HG03280 (cell line): ENCODE results near the gene IL22RA1.

Experiments
- ATAC-seq: cut with Tn5 transposase; IDR thresholded peaks from one replicate; pipeline ENCODE4 v1.9.1; 2021; ENCODE audit warnings: mild to moderate bottlenecking, moderate library complexity; ENCODE audit not compliant: unreplicated experiment

Gene IL22RA1

GRCh38 chr1:24100945-24101737, 41.8 kb downstream of the IL22RA1 start:
- ATAC-seq: no peak

GRCh38 chr1:24098943-24099638, 43.8 kb downstream of the IL22RA1 start:
- ATAC-seq: no peak

GRCh38 chr1:24098102-24098501, 44.8 kb downstream of the IL22RA1 start:
- ATAC-seq: no peak

- ATAC-seq: no peak
Measured at GRCh38 chr1:24097663-24098062, 45.3 kb downstream of the IL22RA1 start.

GRCh38 chr1:24096739-24097103, 46.2 kb downstream of the IL22RA1 start:
- ATAC-seq: no peak

GRCh38 chr1:24096009-24096738, 46.8 kb downstream of the IL22RA1 start:
- no peak for ATAC-seq

GRCh38 chr1:24095140-24095859, 47.6 kb downstream of the IL22RA1 start:
- no peak for ATAC-seq

GRCh38 chr1:24094554-24094953, 48.4 kb downstream of the IL22RA1 start:
- no peak for ATAC-seq

GRCh38 chr1:24093732-24094131, 49.2 kb downstream of the IL22RA1 start:
- ATAC-seq: no peak

- no peak for ATAC-seq
Measured at GRCh38 chr1:24092979-24093378, 50.0 kb downstream of the IL22RA1 start.

- ATAC-seq: no peak
Measured at GRCh38 chr1:24091971-24092482, 50.9 kb downstream of the IL22RA1 start.

GRCh38 chr1:24090736-24091135, 52.2 kb downstream of the IL22RA1 start:
- ATAC-seq: no peak

- ATAC-seq: no peak
Measured at GRCh38 chr1:24089743-24090555, 53.0 kb downstream of the IL22RA1 start.

- no peak for ATAC-seq
Measured at GRCh38 chr1:24089027-24089742, 53.8 kb downstream of the IL22RA1 start.

GRCh38 chr1:24086466-24086865, 56.5 kb downstream of the IL22RA1 start:
- ATAC-seq: no peak

GRCh38 chr1:24085546-24085945, 57.4 kb downstream of the IL22RA1 start:
- no peak for ATAC-seq

GRCh38 chr1:24085007-24085406, 57.9 kb downstream of the IL22RA1 start:
- ATAC-seq: no peak

- no peak for ATAC-seq
Measured at GRCh38 chr1:24084050-24084449, 58.9 kb downstream of the IL22RA1 start.

- ATAC-seq: no peak
Measured at GRCh38 chr1:24082372-24082771, 60.6 kb downstream of the IL22RA1 start.
